ENCODE measurements around the gene METTL2B.
A peak's percentile ranks its signal among the peaks of the same experiment; 100 is the strongest.

- TF ChIP-seq CTCF (IDR thresholded peaks at IDR 0.05) (peak; percentile 25 to 81 (median 48)), POLR2A (IDR thresholded peaks at IDR 0.05) (peak in 3 of 4 donors; percentile 37 to 80 (median 51)), EP300 (IDR thresholded peaks at IDR 0.05) (peak in 1 of 4 donors; percentile 37), POLR2AphosphoS5 (IDR thresholded peaks at IDR 0.05) (peak; percentile 66 to 93)
Observed at GRCh38 chr7:128476402-128477335, at the start of gene METTL2B.
